ENCODE data around the gene HOXA4.

GRCh38 chr7:27164367-27165088 is 34.0 kb upstream of the HOXA4 start:
- TF ChIP-seq SMC3 (IDR thresholded peaks at IDR 0.05; ENCODE audit: borderline replicate concordance, low read length) (no peak), NBN (IDR thresholded peaks at IDR 0.05) (no peak), CEBPB (IDR thresholded peaks at IDR 0.05; ENCODE audit: borderline replicate concordance in 1 of 2, low read depth in 2 of 2, low read length in 2 of 2) (no peak), FOS (IDR thresholded peaks at IDR 0.05; ENCODE audit: borderline replicate concordance, extremely low read depth, insufficient read length) (no peak), ZBTB33 (IDR thresholded peaks at IDR 0.05) (no peak), EZH2 (IDR thresholded peaks at IDR 0.05; ENCODE audit: borderline replicate concordance, control insufficient read depth, low read depth, low read length) (no peak), CBFB (IDR thresholded peaks at IDR 0.05; ENCODE audit: low read depth) (no peak), ZZZ3 (IDR thresholded peaks at IDR 0.05; ENCODE audit: control insufficient read depth, insufficient read length, low read depth) (no peak), POLR2A (IDR thresholded peaks at IDR 0.05; ENCODE audit: low read depth, low read length) (no peak), RBBP5 (conservative IDR thresholded peaks at IDR 0.05) (no peak), BCL11A (IDR thresholded peaks at IDR 0.05; ENCODE audit: low read depth, low read length) (no peak)
- TF ChIP-seq, protein P1, sequence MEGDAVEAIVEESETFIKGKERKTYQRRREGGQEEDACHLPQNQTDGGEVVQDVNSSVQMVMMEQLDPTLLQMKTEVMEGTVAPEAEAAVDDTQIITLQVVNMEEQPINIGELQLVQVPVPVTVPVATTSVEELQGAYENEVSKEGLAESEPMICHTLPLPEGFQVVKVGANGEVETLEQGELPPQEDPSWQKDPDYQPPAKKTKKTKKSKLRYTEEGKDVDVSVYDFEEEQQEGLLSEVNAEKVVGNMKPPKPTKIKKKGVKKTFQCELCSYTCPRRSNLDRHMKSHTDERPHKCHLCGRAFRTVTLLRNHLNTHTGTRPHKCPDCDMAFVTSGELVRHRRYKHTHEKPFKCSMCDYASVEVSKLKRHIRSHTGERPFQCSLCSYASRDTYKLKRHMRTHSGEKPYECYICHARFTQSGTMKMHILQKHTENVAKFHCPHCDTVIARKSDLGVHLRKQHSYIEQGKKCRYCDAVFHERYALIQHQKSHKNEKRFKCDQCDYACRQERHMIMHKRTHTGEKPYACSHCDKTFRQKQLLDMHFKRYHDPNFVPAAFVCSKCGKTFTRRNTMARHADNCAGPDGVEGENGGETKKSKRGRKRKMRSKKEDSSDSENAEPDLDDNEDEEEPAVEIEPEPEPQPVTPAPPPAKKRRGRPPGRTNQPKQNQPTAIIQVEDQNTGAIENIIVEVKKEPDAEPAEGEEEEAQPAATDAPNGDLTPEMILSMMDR (IDR thresholded peaks at IDR 0.05 in 2 of 3, conservative IDR thresholded peaks at IDR 0.05 in 1 of 3; ENCODE audit: control insufficient read depth in 2 of 3, extremely low read depth in 1 of 3, insufficient read depth in 1 of 3, low read depth in 3 of 3, low read length in 3 of 3), result no peak
- TF ChIP-seq, protein P2, sequence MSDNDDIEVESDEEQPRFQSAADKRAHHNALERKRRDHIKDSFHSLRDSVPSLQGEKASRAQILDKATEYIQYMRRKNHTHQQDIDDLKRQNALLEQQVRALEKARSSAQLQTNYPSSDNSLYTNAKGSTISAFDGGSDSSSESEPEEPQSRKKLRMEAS (IDR thresholded peaks at IDR 0.05; ENCODE audit: low read depth, low read length), result no peak
